ENCODE measurements around the gene OVCA2.

GRCh38 chr17:2042390-2042847 is 597 bp downstream of the OVCA2 start:
- TF ChIP-seq, protein P1, sequence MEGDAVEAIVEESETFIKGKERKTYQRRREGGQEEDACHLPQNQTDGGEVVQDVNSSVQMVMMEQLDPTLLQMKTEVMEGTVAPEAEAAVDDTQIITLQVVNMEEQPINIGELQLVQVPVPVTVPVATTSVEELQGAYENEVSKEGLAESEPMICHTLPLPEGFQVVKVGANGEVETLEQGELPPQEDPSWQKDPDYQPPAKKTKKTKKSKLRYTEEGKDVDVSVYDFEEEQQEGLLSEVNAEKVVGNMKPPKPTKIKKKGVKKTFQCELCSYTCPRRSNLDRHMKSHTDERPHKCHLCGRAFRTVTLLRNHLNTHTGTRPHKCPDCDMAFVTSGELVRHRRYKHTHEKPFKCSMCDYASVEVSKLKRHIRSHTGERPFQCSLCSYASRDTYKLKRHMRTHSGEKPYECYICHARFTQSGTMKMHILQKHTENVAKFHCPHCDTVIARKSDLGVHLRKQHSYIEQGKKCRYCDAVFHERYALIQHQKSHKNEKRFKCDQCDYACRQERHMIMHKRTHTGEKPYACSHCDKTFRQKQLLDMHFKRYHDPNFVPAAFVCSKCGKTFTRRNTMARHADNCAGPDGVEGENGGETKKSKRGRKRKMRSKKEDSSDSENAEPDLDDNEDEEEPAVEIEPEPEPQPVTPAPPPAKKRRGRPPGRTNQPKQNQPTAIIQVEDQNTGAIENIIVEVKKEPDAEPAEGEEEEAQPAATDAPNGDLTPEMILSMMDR (IDR thresholded peaks at IDR 0.05) = no peak
- no peak for TF ChIP-seq POLR2A (IDR thresholded peaks at IDR 0.05)

Data from stomach (tissue), 4 donors.